Lower leg skin (tissue), 3 donors: ENCODE results near the gene SLC6A7.

Experiments used
- CTCF ChIP-seq, 3 donors: fragments of 450-650 bp; IDR thresholded peaks; one replicate each; pipeline ENCODE4 v1.5.1; 2016; ENCODE audit warnings: antibody characterized with exemption in 3 of 3, mild to moderate bottlenecking in 3 of 3, moderate library complexity in 2 of 3
- POLR2A ChIP-seq, 2 donors: fragments of 450-650 bp; IDR thresholded peaks; one replicate each; pipeline ENCODE4 v1.6.1; 2016 to 2017; ENCODE audit warnings: antibody characterized with exemption in 2 of 2, mild to moderate bottlenecking in 1 of 2, moderate library complexity in 1 of 2

- TF ChIP-seq POLR2A (IDR thresholded peaks at IDR 0.05) (no peak), CTCF (IDR thresholded peaks at IDR 0.05) (no peak)
Measured at GRCh38 chr5:150227606-150228273, 37.9 kb downstream of the SLC6A7 start.
